GF-D8 (cell line): ENCODE results near the gene PPFIA3.

Experiments used
- DNase-seq: peaks from one replicate; lab custom pipeline; 2025; lab: John Stamatoyannopoulos, UW

The PPFIA3 gene

DNA sequence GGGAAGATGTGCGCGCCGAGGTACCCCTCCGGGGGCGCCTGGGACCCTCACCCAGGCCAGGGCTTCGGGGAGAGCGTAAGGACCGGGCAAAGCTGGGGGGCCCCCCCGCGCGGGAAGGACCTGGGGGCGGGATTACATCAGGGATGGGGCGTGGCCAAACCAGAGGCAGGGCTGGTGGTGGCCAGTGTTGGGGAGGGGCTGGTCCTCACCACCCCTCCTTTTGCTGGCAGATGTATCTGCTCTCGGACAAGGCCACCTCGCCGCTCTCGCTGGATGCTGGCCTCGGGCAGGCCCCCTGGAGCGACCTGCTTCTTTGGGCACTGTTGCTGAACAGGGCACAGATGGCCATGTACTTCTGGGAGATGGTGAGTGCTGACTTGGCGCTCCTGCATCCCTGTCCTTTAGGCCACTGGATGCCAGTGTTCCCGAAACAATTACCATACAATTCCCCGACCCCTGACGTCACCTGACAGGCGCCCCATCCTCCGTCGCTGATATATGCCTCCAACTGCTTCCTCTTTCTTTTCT is 63.6 kb downstream of the PPFIA3 start:
- no peak for DNase-seq

DNA sequence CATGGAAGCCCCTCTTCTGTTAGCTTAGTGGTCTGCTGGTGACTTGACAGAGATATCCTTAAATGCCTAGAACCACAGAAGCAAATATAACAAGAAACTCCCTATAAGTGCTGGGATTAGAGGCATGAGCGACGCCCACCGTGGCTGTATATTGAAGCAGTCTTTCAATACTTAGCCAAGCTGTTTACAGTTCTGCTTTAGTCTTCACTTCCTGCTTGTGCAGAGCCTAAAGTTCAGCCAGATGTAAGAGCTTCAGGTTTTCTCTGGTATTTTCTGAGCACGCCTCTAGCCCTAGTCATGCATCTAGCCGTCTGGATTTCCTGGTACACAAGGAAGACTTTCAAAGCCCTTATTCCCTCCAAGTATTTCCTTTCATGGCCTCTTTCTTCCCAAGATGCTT is 66.8 kb downstream of the PPFIA3 start:
- DNase-seq = no peak

DNA sequence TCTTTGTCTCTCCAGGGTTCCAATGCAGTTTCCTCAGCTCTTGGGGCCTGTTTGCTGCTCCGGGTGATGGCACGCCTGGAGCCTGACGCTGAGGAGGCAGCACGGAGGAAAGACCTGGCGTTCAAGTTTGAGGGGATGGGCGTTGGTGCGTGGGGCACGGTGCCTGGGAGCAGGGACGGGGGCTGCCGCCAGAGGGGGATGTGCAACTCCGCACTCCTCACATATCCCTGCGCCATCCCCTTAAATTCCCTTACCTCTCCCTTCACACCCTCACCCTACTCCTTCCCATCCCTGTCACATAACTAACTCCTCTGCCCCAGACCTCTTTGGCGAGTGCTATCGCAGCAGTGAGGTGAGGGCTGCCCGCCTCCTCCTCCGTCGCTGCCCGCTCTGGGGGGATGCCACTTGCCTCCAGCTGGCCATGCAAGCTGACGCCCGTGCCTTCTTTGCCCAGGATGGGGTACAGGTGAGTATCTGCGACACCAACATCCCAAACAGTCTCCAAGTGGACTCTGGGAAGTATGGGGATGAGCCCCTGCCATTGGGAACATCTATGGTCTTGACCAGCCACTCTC is 69.4 kb downstream of the PPFIA3 start:
- DNase-seq = no peak

DNA sequence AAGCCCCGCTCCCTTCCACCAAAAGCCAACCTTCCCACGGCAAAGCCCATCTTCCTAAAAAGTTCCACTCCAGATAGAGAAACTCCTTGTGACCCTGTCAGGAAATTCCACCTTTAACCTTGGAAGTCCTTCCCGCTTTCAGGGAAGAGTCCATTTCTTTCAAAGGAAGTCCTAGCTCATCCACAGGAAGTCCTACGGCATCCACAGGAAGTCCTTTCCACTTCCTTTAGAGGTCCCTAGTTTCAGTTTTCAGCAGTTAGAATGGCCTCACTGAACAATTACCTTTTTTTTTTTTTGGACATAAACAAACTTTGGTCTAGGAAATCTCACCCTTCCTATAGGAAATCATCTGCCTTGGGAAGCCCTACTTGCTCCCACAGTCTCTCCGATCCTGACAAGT is 69.9 kb downstream of the PPFIA3 start:
- no peak for DNase-seq

DNA sequence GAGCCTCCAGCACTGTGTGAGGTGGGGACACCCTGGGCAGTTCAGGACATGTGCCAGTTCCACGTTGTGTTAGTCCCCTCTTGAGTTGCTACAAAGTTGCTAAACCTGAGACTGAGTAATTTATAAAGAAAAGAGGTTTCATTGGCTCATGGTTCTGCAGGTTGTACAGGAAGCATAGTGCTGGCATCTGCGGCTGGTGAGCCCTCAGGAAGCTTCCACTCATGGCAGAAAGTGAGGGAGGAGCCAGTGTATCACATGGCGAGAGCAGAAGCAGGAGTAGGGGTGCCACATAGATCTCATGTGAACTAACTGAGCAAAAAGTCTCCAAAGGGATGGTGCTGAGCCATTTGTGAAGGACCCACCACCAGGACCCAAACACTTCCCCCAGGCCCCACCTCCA is 71.4 kb downstream of the PPFIA3 start:
- DNase-seq = no peak

DNA sequence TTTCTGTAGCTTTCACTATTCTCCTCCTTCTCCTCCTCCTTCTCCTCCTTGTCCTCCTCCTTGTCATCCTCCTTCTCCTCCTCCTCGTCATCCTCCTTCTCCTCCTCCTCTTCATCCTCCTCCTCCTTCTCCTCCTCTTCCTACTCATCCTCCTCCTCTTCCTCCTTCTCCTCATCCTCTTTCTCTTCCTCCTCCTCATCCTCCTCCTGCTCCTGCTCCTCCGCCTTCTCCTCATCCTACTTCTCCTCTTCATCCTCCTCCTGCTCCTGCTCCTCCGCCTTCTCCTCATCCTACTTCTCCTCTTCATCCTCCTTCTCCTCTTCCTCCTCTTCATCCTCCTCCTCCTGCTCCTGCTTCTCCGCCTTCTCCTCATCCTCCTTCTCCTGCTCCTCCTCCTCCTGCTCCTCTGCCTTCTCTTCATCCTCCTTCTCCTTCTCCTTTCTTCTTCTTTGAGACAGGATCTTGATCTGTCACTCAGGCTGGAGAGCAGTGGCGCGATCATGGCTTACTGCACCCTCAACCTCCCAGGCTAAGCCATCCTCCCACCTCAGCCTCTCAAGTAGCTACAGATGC is 74.6 kb downstream of the PPFIA3 start:
- DNase-seq = no peak

DNA sequence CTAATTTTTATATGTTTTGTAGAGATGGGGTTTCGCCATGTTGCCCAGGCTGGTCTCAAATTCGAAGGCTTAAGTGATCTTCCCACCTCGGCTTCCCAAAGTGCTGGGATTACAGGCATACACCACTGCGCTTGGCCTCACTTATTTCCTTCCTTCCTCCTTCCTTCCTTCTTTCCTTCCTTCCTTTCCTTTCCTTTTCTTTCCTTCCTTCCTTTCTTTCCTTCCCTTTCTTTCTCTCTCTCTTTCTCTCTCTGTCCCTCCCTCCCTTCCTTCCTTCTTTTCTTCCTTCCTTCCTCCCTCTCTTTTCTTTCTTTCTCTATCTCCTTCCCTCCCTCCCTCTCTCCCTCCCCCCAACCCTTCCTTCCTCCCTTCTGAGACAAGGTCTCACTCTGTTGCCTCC is 75.1 kb downstream of the PPFIA3 start:
- no peak for DNase-seq

DNA sequence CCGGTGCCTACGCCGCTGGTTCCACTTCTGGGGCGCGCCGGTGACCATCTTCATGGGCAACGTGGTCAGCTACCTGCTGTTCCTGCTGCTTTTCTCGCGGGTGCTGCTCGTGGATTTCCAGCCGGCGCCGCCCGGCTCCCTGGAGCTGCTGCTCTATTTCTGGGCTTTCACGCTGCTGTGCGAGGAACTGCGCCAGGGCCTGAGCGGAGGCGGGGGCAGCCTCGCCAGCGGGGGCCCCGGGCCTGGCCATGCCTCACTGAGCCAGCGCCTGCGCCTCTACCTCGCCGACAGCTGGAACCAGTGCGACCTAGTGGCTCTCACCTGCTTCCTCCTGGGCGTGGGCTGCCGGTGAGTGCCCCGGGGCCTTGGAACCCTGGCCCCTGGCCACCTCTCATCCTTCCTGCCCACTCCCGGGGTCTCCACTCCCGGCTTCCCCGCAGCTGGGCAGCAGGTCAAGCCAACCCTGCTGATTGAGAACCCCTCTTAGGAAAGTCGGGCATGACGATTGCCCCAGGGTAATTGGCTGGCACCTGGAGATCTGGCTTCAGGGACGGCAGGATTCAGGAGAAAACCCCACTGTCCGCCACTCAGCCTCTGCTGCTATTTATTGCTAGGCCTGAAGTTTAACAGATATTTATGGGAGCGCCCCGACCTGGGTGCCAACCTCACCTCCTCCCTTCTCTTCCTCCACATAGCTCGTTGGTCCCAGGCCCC is 77.3 kb downstream of the PPFIA3 start:
- no peak for DNase-seq

DNA sequence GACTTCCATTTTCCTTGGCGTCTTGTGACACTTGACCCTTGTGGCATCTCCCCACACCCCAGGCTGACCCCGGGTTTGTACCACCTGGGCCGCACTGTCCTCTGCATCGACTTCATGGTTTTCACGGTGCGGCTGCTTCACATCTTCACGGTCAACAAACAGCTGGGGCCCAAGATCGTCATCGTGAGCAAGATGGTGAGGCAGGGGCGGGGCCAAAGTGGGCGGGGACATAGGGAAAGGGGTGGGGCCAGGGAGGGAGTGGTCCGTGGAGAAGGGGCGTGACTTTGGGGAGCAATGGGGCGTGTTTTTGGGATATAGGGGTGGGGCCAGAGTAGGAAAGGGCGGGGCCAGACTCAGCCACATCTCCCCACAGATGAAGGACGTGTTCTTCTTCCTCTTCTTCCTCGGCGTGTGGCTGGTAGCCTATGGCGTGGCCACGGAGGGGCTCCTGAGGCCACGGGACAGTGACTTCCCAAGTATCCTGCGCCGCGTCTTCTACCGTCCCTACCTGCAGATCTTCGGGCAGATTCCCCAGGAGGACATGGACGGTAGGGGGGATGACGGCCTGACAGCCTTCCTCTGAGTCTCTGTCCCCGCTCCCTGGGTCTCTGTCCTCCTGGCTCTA is 81.0 kb downstream of the PPFIA3 start:
- no peak for DNase-seq
